ENCODE data around the gene SDF2L1. TPM values are rescaled to one million over a fixed set of nuclear protein-coding genes. Genes with fewer than 3 reads are reported as not detected.

The SDF2L1 gene
- total and polyA plus RNA-seq, 9 of the 15 experiments (the other 6 are each of a cell fraction or from before 2014, with no cell fraction given) = 15.1 to 989 (median 124) TPM

DNA sequence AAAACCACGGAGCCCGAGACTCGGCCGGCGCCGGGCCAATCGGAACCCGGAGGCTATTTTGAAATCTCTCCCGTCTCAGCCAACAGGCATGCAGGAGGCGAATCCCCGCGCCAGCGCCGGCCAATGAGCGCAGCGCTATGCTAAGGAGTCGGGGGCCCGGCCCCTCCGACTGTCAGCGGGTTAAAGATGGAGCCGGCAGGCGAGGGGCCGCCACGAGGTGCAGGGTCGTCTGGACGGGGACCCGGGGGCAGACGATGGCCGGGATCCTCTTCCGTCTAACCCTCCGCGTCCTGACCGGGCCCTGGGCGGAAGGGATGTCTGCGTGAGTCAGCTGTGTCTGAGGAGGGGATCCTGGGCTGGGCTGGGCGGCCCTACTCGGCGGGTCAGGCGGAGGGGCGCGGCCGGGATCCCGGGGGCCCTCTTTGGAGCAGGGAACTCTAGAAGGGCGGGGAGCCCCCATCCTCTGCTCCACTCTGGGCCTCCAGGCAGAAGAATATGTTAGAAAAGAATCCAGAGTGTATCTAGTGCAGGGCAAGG, 10.0 kb downstream of the SDF2L1 start (continued):
- peak; percentile 9; the same call in 1 of the 2 replicates for TF ChIP-seq BMI1 (IDR thresholded peaks at IDR 0.05; ENCODE audit: low read length)
- TF ChIP-seq, protein P1, sequence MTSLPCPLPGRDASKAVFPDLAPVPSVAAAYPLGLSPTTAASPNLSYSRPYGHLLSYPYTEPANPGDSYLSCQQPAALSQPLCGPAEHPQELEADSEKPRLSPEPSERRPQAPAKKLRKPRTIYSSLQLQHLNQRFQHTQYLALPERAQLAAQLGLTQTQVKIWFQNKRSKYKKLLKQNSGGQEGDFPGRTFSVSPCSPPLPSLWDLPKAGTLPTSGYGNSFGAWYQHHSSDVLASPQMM (CRISPR knock-in tag; IDR thresholded peaks at IDR 0.05) = no peak
- peak; percentile 90; the same call in 1 of the 2 replicates for TF ChIP-seq JUN (IDR thresholded peaks at IDR 0.05; ENCODE audit: borderline replicate concordance, low read depth, low read length)
- TF ChIP-seq JUN (CRISPR knock-in tag; IDR thresholded peaks at IDR 0.05; ENCODE audit: borderline replicate concordance) = no peak
- TF ChIP-seq LARP7 (IDR thresholded peaks at IDR 0.05) = no peak
- no peak for TF ChIP-seq SNRNP70 (optimal IDR thresholded peaks at IDR 0.05; ENCODE audit: low read depth, low read length)
- peak; percentile 43 for TF ChIP-seq ZFP36 (IDR thresholded peaks at IDR 0.05; ENCODE audit: low read depth, low read length, partially characterized antibody)
- no peak for TF ChIP-seq SMARCC2 (IDR thresholded peaks at IDR 0.05; ENCODE audit: low read depth)
- TF ChIP-seq, protein P2, sequence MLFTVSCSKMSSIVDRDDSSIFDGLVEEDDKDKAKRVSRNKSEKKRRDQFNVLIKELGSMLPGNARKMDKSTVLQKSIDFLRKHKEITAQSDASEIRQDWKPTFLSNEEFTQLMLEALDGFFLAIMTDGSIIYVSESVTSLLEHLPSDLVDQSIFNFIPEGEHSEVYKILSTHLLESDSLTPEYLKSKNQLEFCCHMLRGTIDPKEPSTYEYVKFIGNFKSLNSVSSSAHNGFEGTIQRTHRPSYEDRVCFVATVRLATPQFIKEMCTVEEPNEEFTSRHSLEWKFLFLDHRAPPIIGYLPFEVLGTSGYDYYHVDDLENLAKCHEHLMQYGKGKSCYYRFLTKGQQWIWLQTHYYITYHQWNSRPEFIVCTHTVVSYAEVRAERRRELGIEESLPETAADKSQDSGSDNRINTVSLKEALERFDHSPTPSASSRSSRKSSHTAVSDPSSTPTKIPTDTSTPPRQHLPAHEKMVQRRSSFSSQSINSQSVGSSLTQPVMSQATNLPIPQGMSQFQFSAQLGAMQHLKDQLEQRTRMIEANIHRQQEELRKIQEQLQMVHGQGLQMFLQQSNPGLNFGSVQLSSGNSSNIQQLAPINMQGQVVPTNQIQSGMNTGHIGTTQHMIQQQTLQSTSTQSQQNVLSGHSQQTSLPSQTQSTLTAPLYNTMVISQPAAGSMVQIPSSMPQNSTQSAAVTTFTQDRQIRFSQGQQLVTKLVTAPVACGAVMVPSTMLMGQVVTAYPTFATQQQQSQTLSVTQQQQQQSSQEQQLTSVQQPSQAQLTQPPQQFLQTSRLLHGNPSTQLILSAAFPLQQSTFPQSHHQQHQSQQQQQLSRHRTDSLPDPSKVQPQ (CRISPR knock-in tag; IDR thresholded peaks at IDR 0.05; ENCODE audit: borderline replicate concordance) = no peak
- no peak for TF ChIP-seq DNMT1 (IDR thresholded peaks at IDR 0.05)
- no peak for TF ChIP-seq MAFG (tag; conservative IDR thresholded peaks at IDR 0.05)
- TF ChIP-seq, protein P3, sequence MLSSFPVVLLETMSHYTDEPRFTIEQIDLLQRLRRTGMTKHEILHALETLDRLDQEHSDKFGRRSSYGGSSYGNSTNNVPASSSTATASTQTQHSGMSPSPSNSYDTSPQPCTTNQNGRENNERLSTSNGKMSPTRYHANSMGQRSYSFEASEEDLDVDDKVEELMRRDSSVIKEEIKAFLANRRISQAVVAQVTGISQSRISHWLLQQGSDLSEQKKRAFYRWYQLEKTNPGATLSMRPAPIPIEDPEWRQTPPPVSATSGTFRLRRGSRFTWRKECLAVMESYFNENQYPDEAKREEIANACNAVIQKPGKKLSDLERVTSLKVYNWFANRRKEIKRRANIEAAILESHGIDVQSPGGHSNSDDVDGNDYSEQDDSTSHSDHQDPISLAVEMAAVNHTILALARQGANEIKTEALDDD (IDR thresholded peaks at IDR 0.05) = no peak
- no peak for TF ChIP-seq ESRRB (CRISPR knock-in tag; IDR thresholded peaks at IDR 0.05; ENCODE audit: borderline replicate concordance)
- no peak for TF ChIP-seq SAFB (IDR thresholded peaks at IDR 0.05; ENCODE audit: borderline replicate concordance, low read depth, low read length)
- TF ChIP-seq MYBL2 (IDR thresholded peaks at IDR 0.05; ENCODE audit: low read depth) = no peak
- TF ChIP-seq MYBL2 (CRISPR knock-in tag; IDR thresholded peaks at IDR 0.05; ENCODE audit: borderline replicate concordance) = no peak
- TF ChIP-seq, protein P4, sequence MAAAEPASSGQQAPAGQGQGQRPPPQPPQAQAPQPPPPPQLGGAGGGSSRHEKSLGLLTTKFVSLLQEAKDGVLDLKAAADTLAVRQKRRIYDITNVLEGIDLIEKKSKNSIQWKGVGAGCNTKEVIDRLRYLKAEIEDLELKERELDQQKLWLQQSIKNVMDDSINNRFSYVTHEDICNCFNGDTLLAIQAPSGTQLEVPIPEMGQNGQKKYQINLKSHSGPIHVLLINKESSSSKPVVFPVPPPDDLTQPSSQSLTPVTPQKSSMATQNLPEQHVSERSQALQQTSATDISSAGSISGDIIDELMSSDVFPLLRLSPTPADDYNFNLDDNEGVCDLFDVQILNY (CRISPR knock-in tag; IDR thresholded peaks at IDR 0.05) = no peak
- no peak for TF ChIP-seq SP1 (CRISPR knock-in tag; IDR thresholded peaks at IDR 0.05)
- TF ChIP-seq ZNF174 (CRISPR knock-in tag; IDR thresholded peaks at IDR 0.05) = no peak
- TF ChIP-seq, protein P5, sequence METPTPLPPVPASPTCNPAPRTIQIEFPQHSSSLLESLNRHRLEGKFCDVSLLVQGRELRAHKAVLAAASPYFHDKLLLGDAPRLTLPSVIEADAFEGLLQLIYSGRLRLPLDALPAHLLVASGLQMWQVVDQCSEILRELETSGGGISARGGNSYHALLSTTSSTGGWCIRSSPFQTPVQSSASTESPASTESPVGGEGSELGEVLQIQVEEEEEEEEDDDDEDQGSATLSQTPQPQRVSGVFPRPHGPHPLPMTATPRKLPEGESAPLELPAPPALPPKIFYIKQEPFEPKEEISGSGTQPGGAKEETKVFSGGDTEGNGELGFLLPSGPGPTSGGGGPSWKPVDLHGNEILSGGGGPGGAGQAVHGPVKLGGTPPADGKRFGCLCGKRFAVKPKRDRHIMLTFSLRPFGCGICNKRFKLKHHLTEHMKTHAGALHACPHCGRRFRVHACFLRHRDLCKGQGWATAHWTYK (CRISPR knock-in tag; IDR thresholded peaks at IDR 0.05) = no peak
- TF ChIP-seq TRIM28 (IDR thresholded peaks at IDR 0.05) = no peak
- TF ChIP-seq, protein P6, sequence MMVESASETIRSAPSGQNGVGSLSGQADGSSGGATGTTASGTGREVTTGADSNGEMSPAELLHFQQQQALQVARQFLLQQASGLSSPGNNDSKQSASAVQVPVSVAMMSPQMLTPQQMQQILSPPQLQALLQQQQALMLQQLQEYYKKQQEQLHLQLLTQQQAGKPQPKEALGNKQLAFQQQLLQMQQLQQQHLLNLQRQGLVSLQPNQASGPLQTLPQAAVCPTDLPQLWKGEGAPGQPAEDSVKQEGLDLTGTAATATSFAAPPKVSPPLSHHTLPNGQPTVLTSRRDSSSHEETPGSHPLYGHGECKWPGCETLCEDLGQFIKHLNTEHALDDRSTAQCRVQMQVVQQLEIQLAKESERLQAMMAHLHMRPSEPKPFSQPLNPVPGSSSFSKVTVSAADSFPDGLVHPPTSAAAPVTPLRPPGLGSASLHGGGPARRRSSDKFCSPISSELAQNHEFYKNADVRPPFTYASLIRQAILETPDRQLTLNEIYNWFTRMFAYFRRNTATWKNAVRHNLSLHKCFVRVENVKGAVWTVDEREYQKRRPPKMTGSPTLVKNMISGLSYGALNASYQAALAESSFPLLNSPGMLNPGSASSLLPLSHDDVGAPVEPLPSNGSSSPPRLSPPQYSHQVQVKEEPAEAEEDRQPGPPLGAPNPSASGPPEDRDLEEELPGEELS (CRISPR knock-in tag; IDR thresholded peaks at IDR 0.05; ENCODE audit: borderline replicate concordance) = no peak
